COLO668 (cell line): ENCODE data around the gene EIF6.
"Not testable (repeated sequence)": the region's sequence is repeated elsewhere in the genome, so short reads cannot be mapped to it uniquely, and the experiment has no call there.

Experiments used
- DNase-seq: peaks from one replicate; lab custom pipeline; 2025; ENCODE audit not compliant: unreplicated experiment; lab: John Stamatoyannopoulos, UW

Gene EIF6

GRCh38 chr20:35262731-35263531, 21.6 kb downstream of the EIF6 start:
- not testable (repeated sequence) for DNase-seq

DNA sequence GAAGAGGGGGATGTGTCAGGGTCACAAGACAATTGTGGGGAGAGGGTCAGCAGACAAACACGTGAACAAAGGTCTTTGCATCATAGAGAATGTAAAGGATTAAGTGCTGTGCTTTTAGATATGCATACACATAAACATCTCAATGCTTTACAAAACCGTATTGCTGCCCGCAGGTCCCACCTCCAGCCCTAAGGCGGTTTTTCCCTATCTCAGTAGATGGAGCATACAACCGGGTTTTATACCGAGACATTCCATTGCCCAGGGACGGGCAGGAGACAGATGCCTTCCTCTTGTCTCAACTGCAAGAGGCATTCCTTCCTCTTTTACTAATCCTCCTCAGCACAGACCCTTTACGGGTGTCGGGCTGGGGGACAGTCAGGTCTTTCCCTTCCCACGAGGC, 22.3 kb downstream of the EIF6 start:
- DNase-seq = not testable (repeated sequence)

DNA sequence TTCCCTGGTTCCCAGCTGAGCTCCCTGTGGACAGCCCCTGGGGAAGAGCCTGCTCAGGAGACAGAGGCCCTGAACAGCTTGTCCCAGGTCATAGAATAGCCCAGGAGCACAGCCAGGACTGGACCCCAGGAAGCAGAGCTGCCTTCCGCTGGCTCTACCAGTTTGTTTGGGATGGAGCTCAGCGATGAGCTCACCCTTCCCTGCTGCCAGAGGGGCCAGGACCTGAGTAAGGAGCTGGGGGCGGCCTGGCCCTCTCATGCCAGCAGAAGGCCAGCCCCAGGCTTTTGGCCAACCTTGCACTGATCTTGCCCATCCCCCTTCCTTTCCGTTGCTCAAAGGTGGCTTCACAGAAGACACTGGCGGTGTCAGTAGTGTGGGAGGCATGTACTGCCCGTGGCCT, 24.1 kb downstream of the EIF6 start:
- DNase-seq = no peak

GRCh38 chr20:35257175-35257909, 27.2 kb downstream of the EIF6 start:
- DNase-seq = no peak

DNA sequence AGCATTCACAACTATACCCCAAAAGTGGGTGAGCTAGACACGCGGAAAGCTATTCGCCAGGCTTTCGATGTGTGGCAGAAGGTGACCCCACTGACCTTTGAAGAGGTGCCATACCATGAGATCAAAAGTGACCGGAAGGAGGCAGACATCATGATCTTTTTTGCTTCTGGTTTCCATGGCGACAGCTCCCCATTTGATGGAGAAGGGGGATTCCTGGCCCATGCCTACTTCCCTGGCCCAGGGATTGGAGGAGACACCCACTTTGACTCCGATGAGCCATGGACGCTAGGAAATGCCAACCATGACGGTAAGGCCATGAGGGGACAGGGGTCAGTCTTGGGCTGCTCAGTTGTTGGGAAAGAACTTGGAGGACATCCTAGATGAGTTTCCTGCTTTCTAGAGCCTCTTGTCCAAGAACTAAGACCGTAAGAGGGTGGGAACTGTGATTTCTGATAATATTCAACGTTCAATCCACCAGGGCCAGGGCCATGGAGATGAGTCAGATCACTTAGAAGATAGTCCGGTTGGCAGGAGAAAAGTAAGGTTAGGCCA, 30.0 kb downstream of the EIF6 start:
- DNase-seq = no peak

- DNase-seq = no peak
These were observed 31.6 kb downstream of the EIF6 start for GRCh38 chr20:35253010-35253409.

- DNase-seq = not testable (repeated sequence)
These were observed 32.0 kb downstream of the EIF6 start for GRCh38 chr20:35252598-35252997.

GRCh38 chr20:35252037-35252461, 32.5 kb downstream of the EIF6 start:
- no peak for DNase-seq

DNA sequence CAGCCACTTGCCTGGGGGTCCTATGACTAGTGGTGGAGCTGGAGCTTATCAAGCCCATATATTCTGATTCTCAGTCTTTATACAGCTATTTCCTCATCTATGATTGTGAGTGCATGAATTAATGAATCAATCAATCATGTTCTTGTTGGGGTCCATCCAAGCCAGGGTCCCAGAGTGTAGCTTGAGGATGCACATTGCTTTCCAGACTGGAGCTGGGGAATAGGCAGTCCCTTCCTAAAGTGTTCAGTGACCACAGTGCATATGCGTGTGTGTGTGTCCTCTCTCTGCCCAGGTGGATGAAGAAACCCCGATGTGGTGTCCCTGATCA, 33.0 kb downstream of the EIF6 start:
- DNase-seq = no peak

- DNase-seq = no peak
These were observed 35.7 kb downstream of the EIF6 start for GRCh38 chr20:35248641-35249475.

GRCh38 chr20:35246723-35247122, 37.8 kb downstream of the EIF6 start:
- no peak for DNase-seq

- no peak for DNase-seq
These were observed 40.6 kb downstream of the EIF6 start for GRCh38 chr20:35243986-35244385.

DNA sequence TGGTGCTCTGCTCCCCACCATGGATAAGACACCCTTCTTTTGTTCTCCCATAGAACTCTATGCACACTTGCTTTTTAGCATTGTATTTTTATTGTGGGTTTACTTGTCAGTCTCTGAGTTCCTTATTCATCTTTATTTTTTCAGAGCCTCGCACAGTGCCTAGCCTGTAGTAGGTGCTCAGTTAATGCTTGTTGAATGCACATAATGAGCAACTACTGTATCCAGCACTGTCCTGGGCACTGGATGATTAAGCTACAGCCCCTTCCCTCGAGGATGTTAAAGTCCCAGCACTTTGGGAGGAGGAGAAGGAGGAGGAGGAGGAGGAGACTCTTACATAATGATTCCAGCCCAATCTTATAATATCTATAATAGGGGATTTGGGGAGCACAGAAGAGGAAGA, 41.3 kb downstream of the EIF6 start:
- DNase-seq = no peak

- no peak for DNase-seq
These were observed 43.7 kb downstream of the EIF6 start for GRCh38 chr20:35240811-35241293.

GRCh38 chr20:35240083-35240810, 44.3 kb downstream of the EIF6 start:
- no peak for DNase-seq

DNA sequence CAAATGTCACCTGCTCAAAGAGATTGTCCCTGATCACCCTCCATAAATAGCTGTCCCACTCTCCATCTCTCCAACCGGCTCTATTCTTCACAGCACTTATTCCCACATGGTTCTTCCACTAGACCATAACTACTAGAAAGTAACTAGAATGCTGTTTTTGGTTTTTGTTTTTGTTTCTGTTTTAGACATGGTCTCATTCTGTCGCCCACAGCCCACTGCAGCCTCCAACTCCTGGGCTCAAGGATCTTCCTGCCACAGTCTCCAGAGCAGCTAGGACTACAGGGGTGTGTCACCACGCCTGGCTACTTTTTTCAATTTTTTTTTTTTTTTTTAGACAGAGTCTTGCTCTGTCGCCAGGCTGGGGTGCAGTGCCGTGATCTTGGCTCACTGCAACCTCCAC, 45.8 kb downstream of the EIF6 start:
- DNase-seq = no peak

- DNase-seq = no peak
These were observed 46.4 kb downstream of the EIF6 start for GRCh38 chr20:35238170-35238569.

DNA sequence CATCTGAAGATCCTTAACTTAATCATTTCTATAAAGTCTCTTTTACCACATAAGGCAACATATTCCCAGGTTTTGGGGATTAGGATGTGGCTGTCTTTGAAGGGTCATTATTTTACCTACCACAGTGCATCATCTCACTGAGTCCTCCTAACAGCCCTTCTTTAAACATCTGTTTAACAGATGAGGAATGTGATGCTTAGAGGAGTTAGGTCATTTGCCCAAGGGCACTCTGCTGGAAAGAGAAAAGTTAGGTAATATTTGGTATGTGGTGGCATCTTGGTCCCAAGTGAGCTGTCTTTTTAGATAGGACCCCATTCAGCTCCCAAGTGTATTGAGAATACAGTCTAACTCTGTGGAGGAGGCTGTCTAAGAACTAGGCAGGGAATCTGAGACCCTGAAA, 47.1 kb downstream of the EIF6 start:
- no peak for DNase-seq

DNA sequence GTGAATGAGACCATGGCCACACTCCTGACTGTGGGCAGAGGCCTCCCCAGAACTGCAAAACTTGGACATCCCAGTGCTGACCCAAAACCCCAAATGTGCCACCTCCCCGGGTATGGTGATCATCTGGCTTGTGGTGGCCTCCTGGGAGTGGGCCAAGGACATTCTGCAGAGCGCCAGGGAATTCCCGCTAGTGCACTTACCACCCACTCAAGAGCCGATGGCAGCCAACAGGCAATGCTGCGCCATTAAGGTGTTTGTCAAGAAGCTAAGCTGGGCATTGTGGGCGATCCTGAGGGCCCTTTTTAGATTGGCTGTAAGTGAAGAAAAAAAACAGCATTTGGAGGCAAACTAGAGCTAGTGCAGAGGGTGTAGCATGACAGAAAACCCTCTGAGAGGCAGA, 48.7 kb downstream of the EIF6 start:
- DNase-seq = no peak

- no peak for DNase-seq
These were observed 52.0 kb downstream of the EIF6 start for GRCh38 chr20:35232575-35232974.
